GM18909 (cell line): ENCODE results near the gene WHRN.

Experiments used
- ATAC-seq: cut with Tn5 transposase; IDR thresholded peaks from one replicate; pipeline ENCODE4 v1.9.1; 2021; ENCODE audit warnings: mild to moderate bottlenecking; ENCODE audit not compliant: unreplicated experiment, poor library complexity

WHRN gene

GRCh38 chr9:114427644-114428043 lies 77.6 kb downstream of the WHRN start:
- ATAC-seq = no peak

- ATAC-seq = no peak
Observed at GRCh38 chr9:114426046-114426948, 79.0 kb downstream of the WHRN start.

GRCh38 chr9:114425126-114425525 lies 80.1 kb downstream of the WHRN start:
- no peak for ATAC-seq

GRCh38 chr9:114424126-114424525 lies 81.1 kb downstream of the WHRN start:
- ATAC-seq = no peak

DNA sequence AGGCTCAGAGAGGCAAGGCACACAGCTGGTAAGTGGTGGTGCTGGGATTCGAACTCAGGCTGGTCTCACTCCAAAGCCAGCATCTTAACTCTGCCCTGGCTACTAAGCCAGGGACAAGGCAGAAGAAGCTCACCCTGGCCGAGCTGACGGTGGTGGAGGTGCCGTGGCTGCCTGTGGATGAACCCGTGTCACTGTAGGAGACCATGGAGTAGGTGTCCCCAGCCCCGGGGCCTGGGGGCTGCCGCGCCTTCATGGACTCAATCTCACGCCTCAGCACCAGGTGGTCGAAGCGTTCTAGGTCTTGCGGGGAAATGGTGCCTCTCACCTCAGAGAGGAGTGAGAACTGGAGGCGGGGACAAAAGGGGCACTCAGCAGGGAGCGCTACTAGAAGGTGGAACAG lies 82.1 kb downstream of the WHRN start:
- ATAC-seq = no peak

DNA sequence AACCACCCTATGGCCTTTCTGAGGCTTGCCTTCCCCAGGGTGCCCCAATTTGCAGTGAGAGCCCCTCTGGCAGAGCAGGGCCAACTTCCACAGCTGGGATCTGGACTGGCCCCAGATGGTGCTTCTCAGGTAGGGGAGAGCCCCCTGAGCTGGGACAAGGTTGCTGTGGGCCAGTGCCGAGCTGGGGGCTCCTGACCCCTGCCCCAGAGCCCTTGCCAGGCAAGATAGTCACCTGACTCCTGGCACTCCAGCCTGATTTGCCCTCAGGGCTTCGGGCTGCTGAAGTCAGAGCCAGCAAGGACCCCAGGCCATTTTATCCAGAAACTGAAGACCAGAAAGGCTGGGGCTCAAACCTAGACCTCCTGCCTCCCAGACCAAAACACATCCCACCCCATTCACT lies 84.1 kb downstream of the WHRN start:
- no peak for ATAC-seq

DNA sequence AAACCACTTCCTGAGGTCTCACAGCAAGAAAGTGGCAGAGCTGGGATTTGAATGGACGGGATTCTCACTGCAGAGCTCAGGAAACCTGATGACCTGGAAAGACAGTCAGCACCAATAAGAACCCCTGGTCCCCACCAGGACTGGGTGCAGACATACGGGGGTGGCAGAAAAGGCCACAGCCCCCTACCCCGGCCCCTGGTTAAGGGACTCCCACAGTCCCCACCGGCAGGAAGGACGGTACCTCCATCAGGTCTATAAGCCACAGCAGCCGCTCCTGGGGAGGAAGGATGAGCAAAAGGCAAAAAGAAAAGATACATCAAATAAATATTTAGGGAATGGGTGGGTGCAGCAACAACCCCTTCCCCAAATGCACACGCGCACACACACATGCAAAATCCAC lies 85.5 kb downstream of the WHRN start:
- ATAC-seq = no peak

- ATAC-seq = no peak
Observed at GRCh38 chr9:114418053-114418452, 87.2 kb downstream of the WHRN start.

DNA sequence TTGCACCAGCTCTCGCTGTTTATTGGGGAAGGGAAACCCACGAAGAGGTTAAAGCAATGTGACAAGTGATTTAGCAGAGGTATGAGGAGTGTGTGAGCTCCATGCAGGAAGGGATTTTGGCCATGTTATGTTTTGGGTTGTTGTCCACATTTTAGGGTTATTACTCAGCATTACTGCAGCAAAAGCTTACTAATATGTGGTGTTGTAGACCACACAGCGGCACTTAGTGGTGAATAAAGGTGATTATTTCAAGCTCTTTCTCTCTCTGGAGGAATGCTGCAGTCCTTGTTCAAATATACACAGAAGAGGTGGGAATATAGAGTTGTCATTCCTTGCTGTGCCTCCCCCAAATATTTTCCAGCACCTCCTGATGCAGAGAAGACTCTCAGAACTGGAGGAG lies 87.8 kb downstream of the WHRN start:
- no peak for ATAC-seq

GRCh38 chr9:114416906-114417305 lies 88.4 kb downstream of the WHRN start:
- no peak for ATAC-seq

DNA sequence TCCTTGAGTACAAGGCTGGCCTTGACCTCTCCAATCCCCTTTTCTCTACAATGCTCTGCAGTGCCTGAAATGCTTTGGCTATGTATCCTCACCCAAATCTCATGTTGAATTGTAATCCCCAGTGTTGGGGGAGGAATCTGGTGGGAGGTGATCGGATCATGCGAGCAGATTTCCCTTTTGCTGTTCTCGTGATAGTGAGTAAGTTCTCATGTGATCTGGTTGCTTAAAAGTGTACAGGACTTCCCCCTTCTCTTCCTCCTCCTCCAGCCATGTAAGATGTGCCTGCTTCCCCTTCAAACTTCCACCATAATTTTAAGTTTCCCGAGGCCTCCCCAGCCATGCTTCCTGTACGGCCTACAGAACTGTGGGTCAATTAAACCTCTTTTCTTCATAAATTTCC lies 89.0 kb downstream of the WHRN start:
- no peak for ATAC-seq

- ATAC-seq = no peak
Observed at GRCh38 chr9:114414346-114414745, 90.9 kb downstream of the WHRN start.

GRCh38 chr9:114413861-114414301 lies 91.4 kb downstream of the WHRN start:
- no peak for ATAC-seq

GRCh38 chr9:114412048-114412683 lies 93.1 kb downstream of the WHRN start:
- ATAC-seq = no peak

DNA sequence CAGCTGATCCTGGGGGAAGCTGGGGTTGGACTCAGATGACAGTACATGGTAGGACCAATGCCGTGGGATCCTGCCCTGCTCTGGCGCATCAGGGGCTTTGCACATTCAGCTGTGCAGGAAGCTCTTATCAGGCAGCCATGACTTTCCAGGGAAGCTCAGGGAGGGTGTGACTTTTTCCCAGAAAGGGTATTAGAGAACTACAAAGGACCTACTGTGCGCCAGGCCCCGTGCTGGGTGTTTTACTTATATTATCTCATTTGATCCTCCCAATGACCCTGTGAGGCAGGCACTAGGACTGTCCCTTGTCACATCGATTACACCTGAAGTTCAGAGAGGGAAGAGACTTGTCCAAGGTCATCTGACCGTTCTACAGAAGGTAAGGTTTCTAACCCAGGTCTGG lies 93.8 kb downstream of the WHRN start:
- no peak for ATAC-seq

GRCh38 chr9:114410910-114411309 lies 94.4 kb downstream of the WHRN start:
- no peak for ATAC-seq

DNA sequence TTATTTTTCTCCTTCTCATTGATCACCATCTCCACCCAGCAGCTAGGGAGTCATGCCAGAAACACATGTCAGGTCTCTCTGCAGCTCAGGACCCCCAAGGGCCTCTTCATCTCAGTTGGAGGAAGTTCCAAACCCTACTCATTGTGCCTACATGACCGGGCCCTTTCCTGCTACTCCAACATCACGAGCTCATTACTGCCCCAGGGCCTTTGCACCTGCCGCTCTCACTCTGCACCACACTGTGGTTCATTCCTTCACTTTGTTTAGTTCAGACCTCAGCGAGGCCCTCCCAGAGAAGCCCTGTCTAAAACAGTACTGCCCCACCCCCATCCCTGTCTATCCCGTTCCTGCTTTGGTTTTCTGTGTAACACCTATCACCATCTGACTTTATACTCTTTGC lies 95.4 kb downstream of the WHRN start:
- no peak for ATAC-seq

- no peak for ATAC-seq
Observed at GRCh38 chr9:114409103-114409780, 96.0 kb downstream of the WHRN start.

GRCh38 chr9:114408645-114409044 lies 96.6 kb downstream of the WHRN start:
- no peak for ATAC-seq

GRCh38 chr9:114407889-114408288 lies 97.4 kb downstream of the WHRN start:
- ATAC-seq = no peak

GRCh38 chr9:114406441-114406840 lies 98.8 kb downstream of the WHRN start:
- ATAC-seq = no peak
